ENCODE results near the gene PCCA.
"Not testable (repeated sequence)": the region's sequence is repeated elsewhere in the genome, so short reads cannot be mapped to it uniquely, and the experiment has no call there.

Gene PCCA

DNA sequence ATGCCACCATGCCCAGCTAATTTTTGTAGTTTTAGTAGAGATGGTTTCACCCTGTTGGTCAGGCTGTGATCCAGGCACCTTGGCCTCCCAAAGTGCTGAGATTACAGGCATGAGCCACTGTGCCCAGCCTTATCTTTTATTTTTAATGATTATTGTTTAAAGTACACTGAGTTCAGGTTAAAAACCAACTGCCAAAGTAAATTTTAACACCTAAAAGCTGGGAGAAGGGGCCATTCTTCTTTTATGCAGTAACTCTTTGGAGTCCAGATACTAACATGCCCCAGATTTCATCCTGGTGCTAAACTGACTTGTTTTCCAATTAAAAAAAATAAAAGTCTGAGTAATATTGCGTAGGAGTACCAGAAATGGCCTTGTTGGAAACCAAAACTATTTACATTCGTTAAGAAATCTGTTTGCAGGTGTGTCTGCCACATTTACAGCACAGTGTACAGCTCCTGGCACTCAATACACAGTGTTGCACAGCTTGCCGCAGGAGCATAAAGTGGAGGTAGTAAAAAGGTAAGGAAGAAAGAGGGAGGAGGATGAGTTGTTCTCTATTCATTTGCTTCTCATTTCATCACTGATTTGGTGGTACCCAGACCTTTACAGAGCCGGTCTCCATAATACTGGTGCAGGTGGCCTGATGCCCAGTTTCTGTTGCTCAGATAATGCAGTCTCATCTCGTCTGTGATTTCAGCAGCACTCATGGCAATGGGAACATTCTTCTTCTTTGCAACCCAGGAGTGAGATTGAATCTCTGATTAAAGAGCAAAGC, 108.9 kb downstream of the PCCA start:
- no peak for FAIRE-seq

DNA sequence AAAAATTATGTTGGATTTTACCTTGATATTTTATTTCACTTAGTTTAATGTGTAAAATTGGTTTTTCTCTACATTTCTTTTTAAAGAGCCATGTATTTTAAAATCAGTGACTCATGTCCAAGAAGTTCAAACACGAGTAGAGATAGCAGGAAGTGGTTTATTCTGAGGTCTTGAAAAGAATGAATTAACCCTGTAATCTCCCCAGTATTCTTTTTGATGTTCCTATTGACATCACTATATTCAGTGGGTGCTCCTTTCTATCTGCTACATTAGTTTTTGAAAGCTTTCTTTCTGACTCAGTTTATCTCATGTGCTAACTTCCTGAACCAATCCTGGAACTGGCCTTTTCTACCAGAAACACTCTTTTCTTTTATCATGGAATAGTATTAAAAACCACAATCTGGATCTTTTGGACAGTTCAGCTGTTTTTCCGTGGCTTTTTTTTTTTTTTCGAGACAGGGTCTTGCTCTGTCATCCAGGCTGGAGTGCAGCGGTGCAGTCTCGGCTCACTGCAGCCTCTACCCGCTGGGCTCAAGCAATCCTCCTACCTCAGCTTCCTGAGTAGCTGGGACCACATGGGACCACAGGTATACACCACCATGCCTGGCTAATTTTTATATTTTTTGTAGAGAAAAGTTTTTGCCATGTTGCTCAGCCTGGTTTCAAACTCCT, 114.9 kb downstream of the PCCA start:
- FAIRE-seq, result no peak

DNA sequence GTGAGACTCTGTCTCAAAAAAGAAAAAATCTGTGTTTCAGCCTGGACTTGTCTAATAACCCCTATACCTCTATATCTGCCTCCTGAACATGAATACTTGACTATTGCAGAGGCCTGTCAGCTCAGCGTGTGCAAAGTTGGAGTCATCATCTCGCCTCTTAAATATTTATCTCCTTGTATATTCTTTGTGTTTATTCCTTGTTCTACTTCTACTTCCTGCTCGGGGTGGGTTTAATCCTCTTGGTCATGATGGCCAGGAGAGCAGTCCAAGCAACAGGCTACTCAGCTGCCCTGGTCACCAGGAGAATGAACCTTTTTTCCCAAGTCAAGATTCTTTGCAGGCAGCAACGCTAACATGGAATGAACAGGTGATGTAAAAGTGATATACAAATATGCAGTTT, 119.1 kb downstream of the PCCA start:
- FAIRE-seq, result no peak

DNA sequence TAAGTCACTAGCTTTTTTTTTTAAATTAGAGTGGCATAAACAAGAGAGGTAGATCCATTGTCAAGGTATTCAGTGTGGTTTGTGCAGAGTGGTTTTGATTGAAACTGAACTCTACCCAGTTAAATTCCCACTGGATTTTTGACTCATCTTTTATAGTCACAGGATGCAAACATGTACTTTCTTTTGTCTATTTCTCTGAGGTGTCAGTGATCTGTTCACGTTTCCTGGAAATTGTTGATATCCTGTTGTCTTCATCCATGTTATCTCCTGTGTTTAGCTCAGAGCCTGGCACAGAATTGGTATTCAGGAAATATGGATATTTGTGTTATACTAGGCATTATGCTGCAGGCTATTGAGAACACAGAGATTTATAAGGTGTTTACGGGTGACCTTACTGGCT, 119.7 kb downstream of the PCCA start:
- no peak for FAIRE-seq

DNA sequence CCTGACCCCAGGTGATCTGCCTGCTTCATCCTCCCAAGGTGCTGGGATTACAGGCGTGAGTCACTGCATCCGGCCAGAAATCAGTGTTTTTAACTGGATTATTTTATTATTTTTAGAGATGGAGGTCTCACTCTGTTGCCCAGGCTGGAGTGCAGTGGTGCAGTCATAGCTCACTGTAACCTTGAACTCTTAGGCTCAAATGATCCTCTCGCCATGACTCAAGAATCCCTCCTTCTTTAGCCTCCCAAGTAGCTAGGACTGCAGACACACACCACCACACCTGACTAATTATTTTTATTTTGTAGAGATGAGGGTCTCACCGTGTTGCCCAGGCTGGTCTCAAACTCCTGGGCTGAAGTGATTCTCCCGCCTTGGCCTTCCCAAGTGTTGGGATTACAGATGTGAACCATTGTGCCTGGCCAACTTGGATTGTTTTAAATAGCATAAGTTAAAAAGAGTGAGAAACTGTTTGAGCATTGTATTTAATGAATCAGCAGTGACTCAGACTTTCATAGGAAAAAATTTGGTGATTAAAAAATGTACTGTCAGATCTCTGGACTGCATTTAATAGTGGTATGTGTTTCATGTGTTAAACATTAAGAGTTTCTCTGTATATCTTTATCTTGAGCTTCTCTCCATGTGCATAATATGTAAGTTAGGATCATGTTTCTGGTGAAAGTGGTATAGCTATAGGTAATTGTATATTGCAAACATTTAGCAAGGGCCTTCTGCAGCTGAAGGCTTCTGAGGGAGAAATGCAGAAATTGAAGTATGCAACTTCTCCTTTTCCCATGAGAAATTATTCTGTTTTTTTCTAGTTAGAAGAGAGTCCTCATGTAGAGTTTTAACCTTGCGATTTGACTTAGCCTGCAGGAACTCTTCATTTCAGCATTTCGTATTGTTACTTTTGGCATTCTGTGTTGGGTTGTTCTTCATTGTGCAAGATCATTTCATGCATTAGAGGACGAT, 121.2 kb downstream of the PCCA start:
- FAIRE-seq, result no peak

DNA sequence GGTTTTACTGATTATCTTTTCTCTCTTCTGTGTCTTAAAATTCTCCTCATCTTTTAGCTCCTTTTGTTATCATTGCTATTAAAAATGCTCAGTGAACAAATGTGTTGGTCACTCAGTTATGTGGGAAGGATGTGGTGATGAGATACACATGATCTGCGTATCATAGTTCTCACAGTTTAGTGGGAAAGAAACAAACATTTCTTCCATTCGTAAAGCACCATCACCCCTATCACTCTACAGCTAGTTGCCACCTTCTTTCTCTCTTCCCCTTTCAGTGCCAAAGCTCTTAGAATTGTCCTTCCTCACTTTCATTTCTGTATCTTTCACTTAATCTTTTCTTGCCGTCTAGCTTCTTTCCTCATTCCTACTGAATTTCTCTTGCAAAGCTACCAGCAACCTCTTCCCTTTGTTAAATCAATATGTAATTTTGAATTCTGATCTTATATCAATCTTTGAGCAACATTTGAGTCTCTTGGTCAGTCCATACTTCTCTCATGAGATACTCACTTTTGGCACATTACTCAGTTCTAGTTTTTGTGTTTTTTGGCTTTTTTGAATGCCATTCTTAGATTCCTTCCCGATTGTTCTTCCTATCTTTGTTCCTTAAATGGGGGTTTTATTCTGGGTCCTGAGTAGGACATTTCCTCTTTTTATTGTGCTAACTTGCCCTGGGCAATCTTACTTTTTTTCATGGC, 122.3 kb downstream of the PCCA start:
- FAIRE-seq, result no peak

DNA sequence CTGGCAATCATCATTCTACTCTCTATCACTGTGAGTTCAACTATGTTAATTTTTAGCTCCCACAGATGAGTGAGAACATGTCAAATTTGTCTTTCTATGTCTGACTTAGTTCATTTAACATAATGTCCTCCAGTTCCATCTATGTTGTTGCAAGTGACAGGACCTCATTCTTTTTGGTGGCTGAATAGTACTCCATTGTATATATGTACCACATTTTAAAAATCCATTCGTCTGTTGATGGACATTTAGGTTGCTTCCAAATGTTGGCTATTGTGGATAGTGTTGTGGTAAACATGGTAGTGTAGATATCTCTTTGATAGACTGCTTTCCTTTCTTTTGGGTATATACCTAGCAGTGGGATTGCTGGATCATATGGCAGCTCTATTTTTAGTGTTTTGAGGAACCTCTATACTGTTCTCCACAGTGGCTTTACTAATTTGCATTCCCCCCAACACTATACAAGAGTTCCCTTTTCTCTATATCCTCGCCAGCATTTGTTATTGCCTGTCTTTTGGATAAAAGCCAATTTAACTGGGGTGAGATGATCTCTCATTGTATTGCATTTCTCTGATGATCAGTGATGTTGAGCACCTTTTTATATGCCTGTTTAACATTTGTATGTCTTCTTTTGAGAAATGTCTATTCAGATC, 124.1 kb downstream of the PCCA start:
- no peak for FAIRE-seq

DNA sequence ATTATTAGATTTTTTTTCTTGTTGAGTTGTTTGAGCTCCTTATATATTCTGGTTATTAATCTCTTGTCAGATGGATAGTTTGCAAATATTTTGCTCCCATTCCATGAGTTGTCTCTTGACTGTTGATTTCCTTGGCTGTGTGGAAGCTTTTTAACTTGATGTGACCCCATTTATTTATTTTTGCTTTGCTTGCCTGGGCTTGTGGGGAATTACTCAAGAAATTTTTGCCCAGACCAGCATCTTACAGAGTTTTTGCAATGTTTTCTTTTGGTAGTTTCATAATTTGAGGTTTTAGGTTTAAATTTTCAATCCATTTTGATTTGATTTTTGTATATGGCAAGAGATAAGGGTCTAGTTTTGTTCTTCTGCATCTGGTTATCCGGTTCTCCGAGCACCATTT, 124.7 kb downstream of the PCCA start:
- FAIRE-seq, result no peak

DNA sequence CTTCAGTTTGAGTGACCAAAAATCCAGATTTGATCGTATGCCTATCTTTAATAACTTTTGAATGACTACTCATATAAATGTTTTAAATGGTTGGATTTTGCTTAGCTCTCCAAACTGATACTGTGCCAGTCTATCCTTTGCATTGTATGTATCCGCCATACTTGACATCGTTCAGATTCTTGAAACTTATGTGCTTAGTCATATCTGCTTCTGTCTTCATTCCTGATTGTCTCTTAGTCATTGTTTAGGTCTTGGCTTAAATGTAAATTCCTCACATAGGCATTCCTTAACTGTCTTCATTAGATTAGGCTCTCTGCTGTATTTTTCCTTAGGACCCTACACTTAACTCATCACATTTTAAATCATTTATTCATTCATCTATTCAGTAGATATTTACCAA, 126.0 kb downstream of the PCCA start:
- FAIRE-seq, result peak; percentile 13

DNA sequence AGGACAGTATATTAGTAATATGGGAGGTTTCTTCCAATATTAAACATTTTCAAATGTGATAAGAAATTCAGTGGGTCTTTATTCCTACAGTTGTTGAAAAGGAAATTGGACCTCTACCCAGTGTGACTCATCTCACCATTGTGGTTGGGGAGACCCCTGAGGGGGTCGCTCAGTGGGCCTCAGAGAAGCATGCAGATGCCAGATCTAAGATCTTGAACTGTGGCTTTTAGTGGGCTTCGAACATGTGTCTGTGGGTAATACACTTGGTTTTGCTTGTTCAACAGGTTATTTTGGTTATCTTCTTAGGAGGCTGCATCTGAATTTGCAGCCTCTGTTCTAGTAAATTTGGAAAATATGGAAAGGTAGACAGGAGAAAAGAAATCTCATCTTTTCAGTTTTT, 132.3 kb downstream of the PCCA start:
- no peak for FAIRE-seq

DNA sequence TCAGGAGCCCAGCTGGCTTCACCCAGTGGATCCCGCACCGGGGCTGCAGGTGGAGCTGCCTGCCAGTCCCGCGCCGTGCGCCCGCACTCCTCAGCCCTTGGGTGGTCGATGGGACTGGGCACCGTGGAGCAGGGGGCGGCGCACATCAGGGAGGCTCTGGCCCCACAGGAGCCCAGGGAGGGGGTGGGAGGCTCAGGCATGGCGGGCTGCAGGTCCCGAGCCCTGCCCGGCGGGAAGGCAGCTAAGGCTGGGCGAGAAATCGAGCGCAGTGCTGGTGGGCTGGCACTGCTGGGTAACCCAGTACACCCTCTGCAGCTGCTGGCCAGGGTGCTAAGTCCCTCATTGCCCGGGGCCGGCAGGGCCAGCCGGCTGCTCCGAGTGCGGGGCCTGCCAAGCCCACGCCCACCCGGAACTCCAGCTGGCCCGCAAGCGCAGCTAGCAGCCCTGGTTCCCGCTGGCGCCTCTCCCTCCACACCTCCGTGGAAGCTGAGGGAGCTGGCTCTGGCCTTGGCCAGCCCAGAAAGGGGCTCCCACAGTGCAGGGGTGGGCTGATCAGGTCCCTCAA, 135.2 kb downstream of the PCCA start:
- FAIRE-seq, result not testable (repeated sequence)

DNA sequence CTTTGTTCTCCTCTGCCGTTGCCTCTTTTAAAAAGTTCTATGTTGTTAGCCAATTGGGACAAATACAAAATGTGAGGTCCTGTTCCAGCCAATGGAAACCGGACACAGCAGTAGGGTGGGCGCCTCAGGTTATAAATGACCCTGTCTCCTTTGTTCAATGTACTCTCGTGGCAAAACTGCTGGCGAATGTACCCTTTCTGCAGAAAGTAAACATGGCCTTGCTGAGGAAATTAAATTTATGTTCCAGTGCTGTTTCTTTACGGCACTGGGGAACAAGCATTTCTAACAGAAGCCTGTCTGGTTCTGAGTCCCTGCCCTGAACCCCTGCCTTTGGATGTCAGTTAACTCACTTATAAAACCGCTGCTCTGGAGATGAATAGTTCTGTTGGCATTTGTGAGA, 140.7 kb downstream of the PCCA start:
- FAIRE-seq, result no peak

DNA sequence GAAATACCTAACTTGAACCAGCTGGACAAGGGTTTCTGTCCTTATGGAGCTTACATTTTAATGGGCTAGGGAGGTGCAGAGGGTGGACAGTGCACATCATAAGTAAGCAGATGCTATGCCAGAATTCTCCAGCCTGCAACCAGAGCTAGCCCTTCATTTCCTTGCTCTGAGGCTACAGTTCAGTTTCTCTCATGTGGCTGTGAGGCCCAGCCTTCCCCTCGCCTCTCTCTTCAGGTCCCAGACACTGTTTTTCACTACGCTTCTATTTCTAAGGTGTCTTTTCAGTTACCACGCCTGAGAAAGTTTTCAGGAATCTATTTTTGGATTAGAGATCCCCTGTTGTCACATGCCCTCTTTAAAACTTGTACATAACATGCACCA, 141.9 kb downstream of the PCCA start:
- FAIRE-seq, result no peak

DNA sequence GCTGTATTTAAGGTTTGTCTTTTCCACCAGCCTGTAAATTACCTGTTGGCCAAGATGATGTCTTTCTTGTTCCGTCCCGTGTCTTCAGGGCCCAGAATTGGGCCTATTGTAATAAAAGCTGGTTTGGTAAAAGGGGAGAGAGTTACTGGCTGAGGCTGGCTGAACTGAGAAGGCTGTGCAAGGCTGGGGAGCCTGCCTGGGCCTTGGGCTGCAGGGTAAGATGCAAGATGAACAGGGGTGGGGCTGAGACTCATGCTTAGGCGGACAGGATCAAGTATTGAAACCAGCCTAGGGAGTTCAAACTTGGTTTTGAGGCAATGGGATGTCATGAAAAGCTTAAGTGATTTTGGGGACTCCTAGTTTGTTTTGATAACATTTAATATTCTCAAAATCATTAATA, 142.3 kb downstream of the PCCA start:
- FAIRE-seq, result no peak

DNA sequence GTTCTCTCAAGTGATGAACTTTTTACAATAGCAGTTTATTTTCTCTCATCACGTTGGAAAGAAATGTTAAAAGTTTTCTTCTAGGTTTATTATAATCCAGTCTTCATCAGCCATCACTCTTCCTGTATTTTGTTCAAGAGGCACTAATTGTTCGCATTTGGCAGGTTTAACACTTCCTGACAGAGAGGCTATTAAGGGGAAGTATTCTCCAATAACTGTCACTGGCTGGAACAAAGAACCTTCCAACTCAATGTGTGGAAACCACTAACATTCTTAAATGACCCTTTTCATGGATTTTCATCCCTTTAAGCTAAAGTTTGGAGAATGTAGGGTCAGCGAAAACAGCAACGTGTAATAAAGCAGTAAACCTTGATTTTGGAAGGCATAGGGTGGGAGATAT, 145.1 kb downstream of the PCCA start:
- FAIRE-seq, result no peak

DNA sequence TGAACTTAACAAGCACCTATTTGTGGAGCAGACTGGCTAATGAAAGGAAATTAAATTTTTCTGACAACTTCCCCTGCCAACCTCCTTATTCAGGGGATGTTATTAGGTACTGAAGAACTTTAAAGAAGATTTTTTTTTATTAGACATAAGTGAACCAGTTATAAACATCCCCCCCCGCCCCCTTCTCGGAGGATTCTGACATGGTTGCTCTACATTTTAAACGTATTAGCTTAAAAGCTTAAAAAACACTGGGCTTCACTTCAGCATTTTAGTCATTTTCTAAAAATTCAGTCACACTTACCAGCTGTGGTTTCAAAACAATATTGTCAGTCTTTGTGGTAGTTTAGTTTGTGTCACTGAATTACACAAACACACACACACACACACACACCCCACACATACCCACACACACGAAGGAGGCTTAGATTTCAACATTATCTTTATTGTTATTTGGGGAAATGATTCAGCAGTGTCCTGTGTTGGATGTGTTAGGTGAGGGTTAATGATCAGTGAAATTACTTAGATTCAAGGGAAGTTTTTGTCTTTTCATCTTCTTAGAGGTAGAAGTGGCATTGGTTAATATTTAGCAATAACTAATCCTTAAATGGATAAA, 145.7 kb downstream of the PCCA start:
- FAIRE-seq, result no peak

DNA sequence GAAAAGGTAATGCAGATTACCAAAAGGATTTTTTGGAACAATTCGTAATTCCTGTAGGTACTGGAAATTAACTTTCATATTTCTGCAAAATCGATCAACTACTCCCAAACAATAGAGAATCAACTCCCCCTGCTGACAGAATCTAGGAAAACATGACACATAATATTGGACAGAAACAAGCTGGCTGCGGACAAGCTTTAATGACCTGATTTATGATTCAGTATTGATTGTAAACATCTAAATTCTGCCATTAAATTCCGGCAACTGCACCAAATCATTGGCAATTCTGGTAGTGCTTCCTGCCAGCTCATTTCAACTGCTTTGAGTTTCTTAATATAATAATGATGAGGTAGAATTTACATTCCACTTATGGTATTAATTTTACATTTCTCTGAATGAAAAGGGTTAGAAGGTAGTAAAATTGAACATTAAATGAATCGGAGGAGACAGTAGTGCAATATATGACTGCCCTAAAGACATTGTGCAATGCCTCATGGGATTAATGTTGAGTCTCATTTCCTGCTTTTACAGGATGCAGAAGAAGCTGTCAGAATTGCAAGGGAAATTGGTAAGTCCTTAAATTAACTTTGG, 146.5 kb downstream of the PCCA start:
- FAIRE-seq, result peak; percentile 99

DNA sequence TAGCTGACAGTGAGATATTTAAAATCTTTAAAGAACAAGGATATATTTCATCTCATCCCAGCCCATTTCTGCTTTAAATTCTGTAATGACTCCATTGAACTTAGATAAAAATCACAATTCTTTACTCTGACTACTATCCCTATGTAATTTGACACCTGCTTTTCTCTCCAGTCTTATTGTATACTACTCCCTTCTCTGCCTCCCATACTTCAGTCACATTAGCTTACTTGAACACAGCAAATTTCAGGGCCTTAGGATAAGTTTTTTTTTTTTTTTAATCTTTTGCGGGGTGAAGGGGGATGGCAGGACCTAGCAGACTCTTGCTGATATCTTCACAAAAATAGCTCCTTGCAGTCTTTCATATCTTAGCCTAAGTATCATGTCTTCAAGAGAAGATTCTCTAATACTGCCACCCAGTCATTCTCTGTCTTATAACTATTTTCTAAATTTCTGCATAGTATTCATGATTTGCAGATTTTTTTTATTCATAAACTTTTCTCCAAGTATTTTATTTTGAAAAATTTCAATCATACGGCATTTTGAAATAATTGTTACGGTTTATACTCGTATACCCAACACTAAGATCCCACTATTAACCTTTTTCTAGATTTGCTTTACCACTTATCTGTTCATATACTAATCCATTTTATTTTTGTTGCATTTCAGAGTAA, 151.4 kb downstream of the PCCA start:
- FAIRE-seq, result no peak

DNA sequence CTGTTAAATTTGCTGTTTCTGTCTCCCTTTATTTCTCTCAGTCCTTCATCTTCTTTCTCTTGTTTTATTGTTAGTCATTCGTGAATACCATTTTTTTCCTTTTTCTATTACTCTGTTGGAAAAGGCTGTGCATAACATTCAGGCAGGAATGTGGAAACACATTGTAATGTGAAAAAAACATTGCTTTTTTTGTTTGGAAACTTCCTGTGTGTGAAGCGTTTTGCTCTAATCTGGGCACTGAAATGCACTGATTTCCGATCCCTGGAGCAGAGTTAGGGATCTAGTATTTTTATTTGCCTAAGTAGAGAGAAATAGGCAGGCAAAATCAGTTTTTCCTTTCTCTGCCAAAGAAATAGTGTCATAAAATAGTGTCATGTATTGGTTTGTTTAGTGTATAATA, 155.5 kb downstream of the PCCA start:
- FAIRE-seq, result no peak

DNA sequence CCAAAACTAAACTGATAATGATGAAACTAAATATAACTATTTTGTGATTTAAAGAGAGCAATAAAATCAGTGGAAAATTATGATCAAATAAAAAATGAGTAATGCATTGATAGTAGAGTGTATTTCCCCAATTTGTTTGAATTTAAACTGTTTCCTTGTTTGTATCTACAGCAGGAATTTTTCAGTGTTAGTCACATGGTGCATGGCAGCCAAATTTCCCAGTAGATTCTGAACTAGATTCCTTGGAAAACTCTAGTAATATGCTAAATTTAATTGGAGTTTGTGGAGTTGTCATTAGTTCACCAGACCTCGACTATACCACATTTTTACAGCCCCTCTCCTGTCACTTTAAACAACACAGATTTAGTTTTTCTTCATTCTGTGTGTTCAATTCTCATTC, 156.2 kb downstream of the PCCA start:
- FAIRE-seq, result no peak

DNA sequence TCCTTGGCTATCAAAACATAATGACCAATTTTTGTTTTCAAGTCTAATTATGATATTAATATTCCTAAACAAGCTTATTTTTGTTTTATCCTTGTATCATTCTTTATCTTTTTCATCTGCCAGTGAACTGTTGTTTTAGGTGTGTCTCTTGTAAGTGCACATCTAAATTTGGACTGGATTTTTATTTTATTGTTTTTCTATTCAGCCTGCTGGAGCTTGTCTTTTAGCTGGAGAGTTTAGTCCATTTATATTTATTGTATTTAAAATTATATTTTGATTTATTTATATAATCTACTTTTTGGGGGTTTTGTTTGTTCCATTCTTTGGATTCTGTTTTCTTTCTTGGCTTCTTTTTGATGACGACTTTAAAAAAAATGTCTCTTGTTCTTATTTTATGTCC, 159.0 kb downstream of the PCCA start:
- peak; percentile 55 for FAIRE-seq
